Middle frontal gyrus (tissue), 1 donor: ENCODE data around the gene HLCS.
"Not testable (repeated sequence)": the region's sequence is repeated elsewhere in the genome, so short reads cannot be mapped to it uniquely, and the experiment has no call there.

ENCODE experiments used
- DNase-seq: peaks from one replicate; pipeline ENCODE4 v3.0.0-alpha.2; 2015; ENCODE audit warnings: low spot score; ENCODE audit errors: extremely low spot score

Gene HLCS

GRCh38 chr21:36959020-36959835 lies 7.2 kb downstream of the HLCS start:
- no peak for DNase-seq

- DNase-seq, result no peak
These were observed 10.7 kb downstream of the HLCS start for GRCh38 chr21:36955783-36956182.

GRCh38 chr21:36952331-36952730 lies 14.1 kb downstream of the HLCS start:
- not testable (repeated sequence) for DNase-seq

- no peak for DNase-seq
These were observed 17.0 kb downstream of the HLCS start for GRCh38 chr21:36949171-36950141.

- DNase-seq, result no peak
These were observed 17.8 kb downstream of the HLCS start for GRCh38 chr21:36948686-36949085.

- DNase-seq, result no peak
These were observed 19.5 kb downstream of the HLCS start for GRCh38 chr21:36946949-36947356.

- DNase-seq, result no peak
These were observed 20.9 kb downstream of the HLCS start for GRCh38 chr21:36945496-36946138.

- DNase-seq, result no peak
These were observed 29.9 kb downstream of the HLCS start for GRCh38 chr21:36936361-36937135.

GRCh38 chr21:36934864-36935420 lies 31.5 kb downstream of the HLCS start:
- DNase-seq, result no peak

GRCh38 chr21:36932161-36932816 lies 34.2 kb downstream of the HLCS start:
- DNase-seq, result no peak

GRCh38 chr21:36929622-36930021 lies 36.8 kb downstream of the HLCS start:
- no peak for DNase-seq

GRCh38 chr21:36928960-36929359 lies 37.5 kb downstream of the HLCS start:
- DNase-seq, result no peak

GRCh38 chr21:36927719-36928117 lies 38.8 kb downstream of the HLCS start:
- DNase-seq, result peak; percentile 47

- no peak for DNase-seq
These were observed 39.3 kb downstream of the HLCS start for GRCh38 chr21:36926989-36927718.

GRCh38 chr21:36923270-36923669 lies 43.2 kb downstream of the HLCS start:
- no peak for DNase-seq

- no peak for DNase-seq
These were observed 43.6 kb downstream of the HLCS start for GRCh38 chr21:36922861-36923260.

- no peak for DNase-seq
These were observed 48.2 kb downstream of the HLCS start for GRCh38 chr21:36918291-36918690.

GRCh38 chr21:36917471-36918158 lies 48.9 kb downstream of the HLCS start:
- DNase-seq, result no peak

GRCh38 chr21:36916718-36917117 lies 49.8 kb downstream of the HLCS start:
- no peak for DNase-seq
